ENCODE results near the gene PCDHGA7. TPM values are rescaled to one million over a fixed set of nuclear protein-coding genes. Genes with fewer than 3 reads are reported as not detected.
"Not testable (repeated sequence)": the region's sequence is repeated elsewhere in the genome, so short reads cannot be mapped to it uniquely, and the experiment has no call there.

Gene PCDHGA7
- total RNA-seq, 1 experiment from 2014 or later = 0.83 TPM

GRCh38 chr5:141345327-141345726 is 37.2 kb upstream of the PCDHGA7 start:
- Histone ChIP-seq H4K5ac (ENCODE audit: insufficient read length, low read depth, low read length) (no peak overlapping the region), H2AFZ (ENCODE audit: low read length) (no peak overlapping the region), H2BK15ac (ENCODE audit: low read depth, low read length) (no peak overlapping the region), H3K4me2 (ENCODE audit: insufficient read depth, insufficient read length, low read length) (no peak overlapping the region), H3K9ac (ENCODE audit: extremely low read depth, insufficient read length, low read length) (no peak overlapping the region), H3K4me1 (ENCODE audit: insufficient read depth, low read length) (no peaks in the 10 kb centered on the region), H3K27ac (ENCODE audit: insufficient read length, low read depth, low read length) (no peak overlapping the region), H2AK5ac (ENCODE audit: insufficient read length, low read length) (no peak overlapping the region), H3K4ac (ENCODE audit: low read depth, low read length) (no peak overlapping the region), H3K9me3 (ENCODE audit: control insufficient read depth, low read depth, low read length) (peaks cover 12% of the 10 kb centered on the region), H3K14ac (ENCODE audit: insufficient read depth, low read length) (no peak overlapping the region), H3K23ac (ENCODE audit: insufficient read length, low read depth, low read length) (no peak overlapping the region), H3K18ac (ENCODE audit: insufficient read length, low read depth, low read length) (no peak overlapping the region), H3T11ph (ENCODE audit: low read length) (no peak overlapping the region), H2BK5ac (ENCODE audit: insufficient read length, low read length) (no peak overlapping the region), H4K91ac (ENCODE audit: insufficient read length, low read depth, low read length) (no peak overlapping the region), H2BK120ac (ENCODE audit: low read depth, low read length, poor library complexity, severe bottlenecking) (no peak overlapping the region), H3K56ac (ENCODE audit: insufficient read length, low read depth, low read length) (no peak overlapping the region), H2BK12ac (ENCODE audit: insufficient read length, low read depth, low read length) (no peak overlapping the region), H3K79me1 (ENCODE audit: insufficient read depth, low read depth, low read length, poor library complexity, severe bottlenecking) (no peaks in the 10 kb centered on the region), H2BK20ac (ENCODE audit: low read depth, low read length, poor library complexity, severe bottlenecking) (no peak overlapping the region), H4K20me1 (ENCODE audit: control insufficient read depth, insufficient read depth, insufficient read length) (no peaks in the 10 kb centered on the region), H3K23me2 (ENCODE audit: insufficient read length, low read depth, low read length, poor library complexity, severe bottlenecking) (peaks cover 4% of the 10 kb centered on the region), H4K8ac (replicated peaks; ENCODE audit: insufficient read length, low read depth, low read length) (no peak overlapping the region), H3K27me3 (ENCODE audit: insufficient read depth, low read length) (no peaks in the 10 kb centered on the region), H3K79me2 (ENCODE audit: insufficient read depth, low read length) (no peaks in the 10 kb centered on the region)
- H3K4me1 Mint-ChIP-seq = peaks cover 4 to 9% of the 10 kb centered on the region in 2 experiments
- no peak overlapping the region for H3K4me3 Mint-ChIP-seq
- H3K36me3 Mint-ChIP-seq (ENCODE audit: insufficient read depth in 1 of 3, low read depth in 3 of 3) = peaks cover 15 to 43% (median 21%) of the 10 kb centered on the region in 3 experiments
- no CpG with 5 or more reads among the region's 20 CpGs for whole genome bisulfite sequencing (ENCODE audit: extremely low coverage, insufficient read length, low lambda C conversion rate)
- H3K9me3 Mint-ChIP-seq = peaks cover 55 to 67% of the 10 kb centered on the region in 2 experiments
- no peak overlapping the region for H3K27ac Mint-ChIP-seq
- peaks cover 5% of the 10 kb centered on the region for H3K27me3 Mint-ChIP-seq (ENCODE audit: low read depth)
- no peak for DNase-seq
- TF ChIP-seq CTCF (conservative IDR thresholded peaks at IDR 0.05) = peak; percentile 29; the same call in 2 of the 3 replicates

- H3K4me1 Mint-ChIP-seq = peaks cover 6 to 11% of the 10 kb centered on the region in 2 experiments
- not testable (repeated sequence) for H3K9ac ChIP-seq (ENCODE audit: extremely low read depth, insufficient read length, low read length); H3K27ac ChIP-seq (ENCODE audit: insufficient read length, low read depth, low read length); H2BK15ac ChIP-seq (ENCODE audit: low read depth, low read length); H2AK5ac ChIP-seq (ENCODE audit: insufficient read length, low read length); H3K27ac Mint-ChIP-seq; H3K27me3 ChIP-seq (ENCODE audit: insufficient read depth, low read length); H3K4me3 Mint-ChIP-seq; H3K18ac ChIP-seq (ENCODE audit: insufficient read length, low read depth, low read length); H3K4me2 ChIP-seq (ENCODE audit: insufficient read depth, insufficient read length, low read length); H4K5ac ChIP-seq (ENCODE audit: insufficient read length, low read depth, low read length); H2BK120ac ChIP-seq (ENCODE audit: low read depth, low read length, poor library complexity, severe bottlenecking); H2BK12ac ChIP-seq (ENCODE audit: insufficient read length, low read depth, low read length); H3K4ac ChIP-seq (ENCODE audit: low read depth, low read length); H4K20me1 ChIP-seq (ENCODE audit: control insufficient read depth, insufficient read depth, insufficient read length); H4K91ac ChIP-seq (ENCODE audit: insufficient read length, low read depth, low read length); H3K56ac ChIP-seq (ENCODE audit: insufficient read length, low read depth, low read length); H2BK5ac ChIP-seq (ENCODE audit: insufficient read length, low read length); H3K79me2 ChIP-seq (ENCODE audit: insufficient read depth, low read length); H2BK20ac ChIP-seq (ENCODE audit: low read depth, low read length, poor library complexity, severe bottlenecking); H3K27me3 Mint-ChIP-seq (ENCODE audit: low read depth); H3K14ac ChIP-seq (ENCODE audit: insufficient read depth, low read length); H3K23ac ChIP-seq (ENCODE audit: insufficient read length, low read depth, low read length); DNase-seq; H3K23me2 ChIP-seq (ENCODE audit: insufficient read length, low read depth, low read length, poor library complexity, severe bottlenecking); H3T11ph ChIP-seq (ENCODE audit: low read length); H3K79me1 ChIP-seq (ENCODE audit: insufficient read depth, low read depth, low read length, poor library complexity, severe bottlenecking); H2AFZ ChIP-seq (ENCODE audit: low read length); H3K4me1 ChIP-seq (ENCODE audit: insufficient read depth, low read length); H4K8ac ChIP-seq (replicated peaks; ENCODE audit: insufficient read length, low read depth, low read length)
- H3K36me3 Mint-ChIP-seq (ENCODE audit: insufficient read depth in 1 of 3, low read depth in 3 of 3) = peaks cover 14 to 45% (median 24%) of the 10 kb centered on the region in 3 experiments
- WGBS (ENCODE audit: extremely low coverage, insufficient read length, low lambda C conversion rate) = no CpG with 5 or more reads among the region's 35 CpGs
- H3K9me3 ChIP-seq (ENCODE audit: control insufficient read depth, low read depth, low read length) = peaks cover 13% of the 10 kb centered on the region
- H3K9me3 Mint-ChIP-seq = peaks cover 55 to 70% of the 10 kb centered on the region in 2 experiments
These were observed 36.5 kb upstream of the PCDHGA7 start for GRCh38 chr5:141346017-141346416.
